WTC11 (cell line): ENCODE data around the gene COPS7A. TPM values are rescaled to one million over a fixed set of nuclear protein-coding genes. Genes with fewer than 3 reads are reported as not detected.

Experiments used
- ATAC-seq: fragments of 200-7000 bp; cut with Tn5 transposase; 2 replicates; pipeline ENCODE4 v1.10.0; 2021; ENCODE audit warnings: mild to moderate bottlenecking, moderate library complexity
- CTCF ChIA-PET: fragments of 300-600 bp; sonication (Branson Sonifier 250); formaldehyde crosslinking; loops from one replicate; lab custom pipeline; 2021; ENCODE audit warnings: antibody characterized with exemption; lab: Charles Lee
- POLR2A ChIA-PET: fragments of 350-600 bp; sonication (Branson Sonifier 250); formaldehyde crosslinking; loops from one replicate; lab custom pipeline; 2021; ENCODE audit warnings: antibody characterized with exemption; lab: Charles Lee
- DNase-seq: peaks from one replicate; pipeline ENCODE4 v3.0.0; 2021; ENCODE audit warnings: low spot score
- H3K27ac Mint-ChIP-seq: 2 replicates; pipeline ENCODE4 v1.8.0; 2021; ENCODE audit warnings: mixed read lengths
- H3K27me3 Mint-ChIP-seq: 2 replicates; pipeline ENCODE4 v1.8.0; 2021; ENCODE audit warnings: low read depth, mild to moderate bottlenecking, moderate library complexity, mixed read lengths
- H3K36me3 Mint-ChIP-seq: 2 replicates; pipeline ENCODE4 v1.8.0; 2021; ENCODE audit warnings: mixed read lengths
- H3K4me1 Mint-ChIP-seq: 2 replicates; pipeline ENCODE4 v1.8.0; 2022; ENCODE audit warnings: mixed read lengths
- H3K4me3 Mint-ChIP-seq: 2 replicates; pipeline ENCODE4 v1.8.0; 2021; ENCODE audit warnings: mild to moderate bottlenecking, moderate library complexity, mixed read lengths
- H3K9me3 Mint-ChIP-seq: 2 replicates; pipeline ENCODE4 v1.8.0; 2021; ENCODE audit warnings: mixed read lengths
- CREM ChIP-seq: sonication (generic); formaldehyde crosslinking; IDR thresholded peaks from 2 replicates; pipeline ENCODE4 v1.8.1; 2022; ENCODE audit warnings: mild to moderate bottlenecking, missing genetic modification reagents, moderate library complexity
- FOXP1 ChIP-seq: sonication (generic); formaldehyde crosslinking; IDR thresholded peaks from 2 replicates; pipeline ENCODE4 v1.8.0; 2022; ENCODE audit warnings: missing genetic modification reagents, mild to moderate bottlenecking, moderate library complexity, borderline replicate concordance
- HMGA2 ChIP-seq: fragments of 250-450 bp; sonication (Bioruptor Pico); IDR thresholded peaks from 2 replicates; pipeline ENCODE4 v1.4.0; 2021; ENCODE audit warnings: mild to moderate bottlenecking, moderate library complexity
- MYBL2 ChIP-seq: sonication (generic); formaldehyde crosslinking; IDR thresholded peaks from 2 replicates; pipeline ENCODE4 v1.8.1; 2023; ENCODE audit warnings: mild to moderate bottlenecking, moderate library complexity, missing genetic modification reagents
- SMAD3 ChIP-seq: sonication (generic); formaldehyde crosslinking; IDR thresholded peaks from 2 replicates; pipeline ENCODE4 v1.8.0; 2022; ENCODE audit warnings: missing genetic modification reagents, mild to moderate bottlenecking, borderline replicate concordance
- ZNF317 ChIP-seq: sonication (generic); formaldehyde crosslinking; IDR thresholded peaks from 2 replicates; pipeline ENCODE4 v1.8.1; 2023; ENCODE audit warnings: low read depth, mild to moderate bottlenecking, moderate library complexity, missing genetic modification reagents, borderline replicate concordance
- ZNF416 ChIP-seq: fragments of 250-450 bp; sonication (Bioruptor Pico); IDR thresholded peaks from 2 replicates; pipeline ENCODE4 v1.9.0; 2021; ENCODE audit warnings: mild to moderate bottlenecking, inconsistent platforms
- total RNA-seq: library from RNA; stranded (reverse); gene quantifications from 3 replicates; pipeline ENCODE4 v1.2.3, GENCODE V29; 2021
- TF ChIP-seq, protein P1 (sequence below): fragments of 250-450 bp; sonication (Bioruptor Pico); IDR thresholded peaks from 2 replicates; pipeline ENCODE4 v1.9.0; 2021; ENCODE audit warnings: mild to moderate bottlenecking
- TF ChIP-seq, protein P2 (sequence below): sonication (generic); formaldehyde crosslinking; IDR thresholded peaks from 2 replicates; pipeline ENCODE4 v1.8.0; 2022; ENCODE audit warnings: missing genetic modification reagents
- TF ChIP-seq, protein P3 (sequence below): sonication (generic); formaldehyde crosslinking; IDR thresholded peaks from 2 replicates; pipeline ENCODE4 v1.8.0; 2023; ENCODE audit warnings: missing genetic modification reagents, mild to moderate bottlenecking, borderline replicate concordance
- TF ChIP-seq, protein P4 (sequence below): sonication (generic); formaldehyde crosslinking; IDR thresholded peaks from 2 replicates; pipeline ENCODE4 v1.8.1; 2023; ENCODE audit warnings: mild to moderate bottlenecking, moderate library complexity, missing genetic modification reagents
- TF ChIP-seq, protein P5 (sequence below): fragments of 250-450 bp; sonication (Bioruptor Pico); IDR thresholded peaks from 2 replicates; pipeline ENCODE4 v1.9.0; 2021; ENCODE audit warnings: moderate library complexity, mild to moderate bottlenecking, inconsistent platforms, borderline replicate concordance
- TF ChIP-seq, protein P6 (sequence below): sonication (generic); formaldehyde crosslinking; IDR thresholded peaks from 2 replicates; pipeline ENCODE4 v1.8.1; 2022; ENCODE audit warnings: low read depth, mild to moderate bottlenecking, moderate library complexity, missing genetic modification reagents, borderline replicate concordance
- TF ChIP-seq, protein P7 (sequence below): sonication (generic); formaldehyde crosslinking; IDR thresholded peaks from 2 replicates; pipeline ENCODE4 v1.8.1; 2023; ENCODE audit warnings: mild to moderate bottlenecking, missing genetic modification reagents
- TF ChIP-seq, protein P8 (sequence below): fragments of 200-600 bp; IDR thresholded peaks from 2 replicates; pipeline ENCODE4 v1.8.0; 2022; ENCODE audit warnings: antibody characterized with exemption
- TF ChIP-seq, protein P9 (sequence below): sonication (generic); formaldehyde crosslinking; IDR thresholded peaks from 2 replicates; pipeline ENCODE4 v1.8.1; 2023; ENCODE audit warnings: mild to moderate bottlenecking, missing genetic modification reagents

COPS7A gene
- total RNA-seq, 1 experiment from 2014 or later: 41.4 TPM

DNA sequence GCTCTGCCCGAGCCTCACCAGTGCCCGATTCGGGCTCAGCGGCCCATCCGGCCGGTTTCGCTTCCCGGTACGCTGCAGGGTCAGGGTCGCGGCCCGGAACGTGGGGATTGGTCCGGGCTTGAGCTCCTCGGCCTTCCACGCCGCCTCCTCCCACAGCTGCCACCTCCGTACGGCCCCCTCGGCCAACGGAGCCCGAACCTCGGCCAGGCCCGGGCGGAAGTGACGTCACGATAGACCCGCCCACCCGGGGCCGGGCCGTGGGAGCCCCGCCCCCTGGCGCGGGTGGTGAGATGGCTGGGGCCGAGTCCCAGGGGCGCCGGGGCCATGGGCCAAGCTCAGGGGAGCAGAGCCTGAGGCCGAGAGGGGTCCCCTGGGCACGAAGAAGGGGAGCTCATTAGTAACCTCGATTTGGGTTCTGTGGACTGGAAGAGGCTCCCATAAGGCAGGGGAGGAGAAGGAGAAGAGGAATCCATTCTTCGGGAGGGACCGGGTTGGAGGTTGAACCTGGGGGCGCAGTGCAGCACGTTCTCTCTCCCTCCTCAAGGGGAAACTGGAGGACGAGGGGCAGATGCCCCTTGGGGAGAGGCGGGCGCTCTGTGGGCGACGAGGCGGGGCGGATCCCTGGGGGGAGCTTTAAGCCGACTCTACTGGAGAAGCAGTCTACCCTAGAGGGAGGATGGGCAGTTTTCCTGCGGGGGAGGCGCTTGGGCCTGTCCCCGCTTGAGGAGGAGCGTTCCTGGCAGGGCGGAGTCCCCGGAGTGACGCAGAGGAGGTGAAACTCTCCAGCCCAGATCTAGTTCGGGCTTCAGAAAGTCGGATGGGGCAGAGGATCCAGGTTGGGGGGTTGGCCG is 29.3 kb downstream of the COPS7A start, which contains the start of gene MLF2:
Gene MLF2 (minus strand): TSS at position 221 of the 851 bp plus-strand sequence. CDS start 807 bp downstream, outside the sequence.
- peak; percentile 99 for DNase-seq
- Mint-ChIP-seq H3K36me3 (peaks cover 36% of the 10 kb centered on the region), H3K27ac (peak within 1 kb of the TSS; percentile 99), H3K9me3 (no peaks in the 10 kb centered on the region), H3K27me3 (no peaks in the 10 kb centered on the region), H3K4me1 (peaks cover 25% of the 10 kb centered on the region), H3K4me3 (peak within 1 kb of the TSS; percentile 92)
- ATAC-seq: peak; percentile 95
- ChIA-PET POLR2A (interaction anchor here (0.5 to 5.1 kb wide), 24 partner anchors 10 to 191 kb away, joined by 3 to 84 read pairs (median 4); partner anchors contain the start of genes C12orf57, CDCA3, COPS7A and GPR162), CTCF (interaction anchor here (0.6 to 7.7 kb wide), 35 partner anchors 9 to 265 kb away, joined by 3 to 234 read pairs (median 6); partner anchors contain the start of genes CDCA3, COPS7A, GNB3 and GPR162)
- peak; percentile 14; the same call in 1 of the 2 replicates for TF ChIP-seq HMGA2
- TF ChIP-seq, protein P1, sequence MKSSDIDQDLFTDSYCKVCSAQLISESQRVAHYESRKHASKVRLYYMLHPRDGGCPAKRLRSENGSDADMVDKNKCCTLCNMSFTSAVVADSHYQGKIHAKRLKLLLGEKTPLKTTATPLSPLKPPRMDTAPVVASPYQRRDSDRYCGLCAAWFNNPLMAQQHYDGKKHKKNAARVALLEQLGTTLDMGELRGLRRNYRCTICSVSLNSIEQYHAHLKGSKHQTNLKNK (CRISPR knock-in tag): no peak
- TF ChIP-seq, protein P2, sequence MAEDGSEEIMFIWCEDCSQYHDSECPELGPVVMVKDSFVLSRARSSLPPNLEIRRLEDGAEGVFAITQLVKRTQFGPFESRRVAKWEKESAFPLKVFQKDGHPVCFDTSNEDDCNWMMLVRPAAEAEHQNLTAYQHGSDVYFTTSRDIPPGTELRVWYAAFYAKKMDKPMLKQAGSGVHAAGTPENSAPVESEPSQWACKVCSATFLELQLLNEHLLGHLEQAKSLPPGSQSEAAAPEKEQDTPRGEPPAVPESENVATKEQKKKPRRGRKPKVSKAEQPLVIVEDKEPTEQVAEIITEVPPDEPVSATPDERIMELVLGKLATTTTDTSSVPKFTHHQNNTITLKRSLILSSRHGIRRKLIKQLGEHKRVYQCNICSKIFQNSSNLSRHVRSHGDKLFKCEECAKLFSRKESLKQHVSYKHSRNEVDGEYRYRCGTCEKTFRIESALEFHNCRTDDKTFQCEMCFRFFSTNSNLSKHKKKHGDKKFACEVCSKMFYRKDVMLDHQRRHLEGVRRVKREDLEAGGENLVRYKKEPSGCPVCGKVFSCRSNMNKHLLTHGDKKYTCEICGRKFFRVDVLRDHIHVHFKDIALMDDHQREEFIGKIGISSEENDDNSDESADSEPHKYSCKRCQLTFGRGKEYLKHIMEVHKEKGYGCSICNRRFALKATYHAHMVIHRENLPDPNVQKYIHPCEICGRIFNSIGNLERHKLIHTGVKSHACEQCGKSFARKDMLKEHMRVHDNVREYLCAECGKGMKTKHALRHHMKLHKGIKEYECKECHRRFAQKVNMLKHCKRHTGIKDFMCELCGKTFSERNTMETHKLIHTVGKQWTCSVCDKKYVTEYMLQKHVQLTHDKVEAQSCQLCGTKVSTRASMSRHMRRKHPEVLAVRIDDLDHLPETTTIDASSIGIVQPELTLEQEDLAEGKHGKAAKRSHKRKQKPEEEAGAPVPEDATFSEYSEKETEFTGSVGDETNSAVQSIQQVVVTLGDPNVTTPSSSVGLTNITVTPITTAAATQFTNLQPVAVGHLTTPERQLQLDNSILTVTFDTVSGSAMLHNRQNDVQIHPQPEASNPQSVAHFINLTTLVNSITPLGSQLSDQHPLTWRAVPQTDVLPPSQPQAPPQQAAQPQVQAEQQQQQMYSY (CRISPR knock-in tag): no peak; the same call in 1 of the 2 replicates
- peak; percentile 73 for TF ChIP-seq MYBL2 (CRISPR knock-in tag)
- TF ChIP-seq, protein P3, sequence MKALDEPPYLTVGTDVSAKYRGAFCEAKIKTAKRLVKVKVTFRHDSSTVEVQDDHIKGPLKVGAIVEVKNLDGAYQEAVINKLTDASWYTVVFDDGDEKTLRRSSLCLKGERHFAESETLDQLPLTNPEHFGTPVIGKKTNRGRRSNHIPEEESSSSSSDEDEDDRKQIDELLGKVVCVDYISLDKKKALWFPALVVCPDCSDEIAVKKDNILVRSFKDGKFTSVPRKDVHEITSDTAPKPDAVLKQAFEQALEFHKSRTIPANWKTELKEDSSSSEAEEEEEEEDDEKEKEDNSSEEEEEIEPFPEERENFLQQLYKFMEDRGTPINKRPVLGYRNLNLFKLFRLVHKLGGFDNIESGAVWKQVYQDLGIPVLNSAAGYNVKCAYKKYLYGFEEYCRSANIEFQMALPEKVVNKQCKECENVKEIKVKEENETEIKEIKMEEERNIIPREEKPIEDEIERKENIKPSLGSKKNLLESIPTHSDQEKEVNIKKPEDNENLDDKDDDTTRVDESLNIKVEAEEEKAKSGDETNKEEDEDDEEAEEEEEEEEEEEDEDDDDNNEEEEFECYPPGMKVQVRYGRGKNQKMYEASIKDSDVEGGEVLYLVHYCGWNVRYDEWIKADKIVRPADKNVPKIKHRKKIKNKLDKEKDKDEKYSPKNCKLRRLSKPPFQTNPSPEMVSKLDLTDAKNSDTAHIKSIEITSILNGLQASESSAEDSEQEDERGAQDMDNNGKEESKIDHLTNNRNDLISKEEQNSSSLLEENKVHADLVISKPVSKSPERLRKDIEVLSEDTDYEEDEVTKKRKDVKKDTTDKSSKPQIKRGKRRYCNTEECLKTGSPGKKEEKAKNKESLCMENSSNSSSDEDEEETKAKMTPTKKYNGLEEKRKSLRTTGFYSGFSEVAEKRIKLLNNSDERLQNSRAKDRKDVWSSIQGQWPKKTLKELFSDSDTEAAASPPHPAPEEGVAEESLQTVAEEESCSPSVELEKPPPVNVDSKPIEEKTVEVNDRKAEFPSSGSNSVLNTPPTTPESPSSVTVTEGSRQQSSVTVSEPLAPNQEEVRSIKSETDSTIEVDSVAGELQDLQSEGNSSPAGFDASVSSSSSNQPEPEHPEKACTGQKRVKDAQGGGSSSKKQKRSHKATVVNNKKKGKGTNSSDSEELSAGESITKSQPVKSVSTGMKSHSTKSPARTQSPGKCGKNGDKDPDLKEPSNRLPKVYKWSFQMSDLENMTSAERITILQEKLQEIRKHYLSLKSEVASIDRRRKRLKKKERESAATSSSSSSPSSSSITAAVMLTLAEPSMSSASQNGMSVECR (CRISPR knock-in tag): peak; percentile 59; the same call in 1 of the 2 replicates
- 0 out of 2 replicates have a peak, but pooled peaks have one; percentile 16 for TF ChIP-seq ZNF317
- TF ChIP-seq, protein P4, sequence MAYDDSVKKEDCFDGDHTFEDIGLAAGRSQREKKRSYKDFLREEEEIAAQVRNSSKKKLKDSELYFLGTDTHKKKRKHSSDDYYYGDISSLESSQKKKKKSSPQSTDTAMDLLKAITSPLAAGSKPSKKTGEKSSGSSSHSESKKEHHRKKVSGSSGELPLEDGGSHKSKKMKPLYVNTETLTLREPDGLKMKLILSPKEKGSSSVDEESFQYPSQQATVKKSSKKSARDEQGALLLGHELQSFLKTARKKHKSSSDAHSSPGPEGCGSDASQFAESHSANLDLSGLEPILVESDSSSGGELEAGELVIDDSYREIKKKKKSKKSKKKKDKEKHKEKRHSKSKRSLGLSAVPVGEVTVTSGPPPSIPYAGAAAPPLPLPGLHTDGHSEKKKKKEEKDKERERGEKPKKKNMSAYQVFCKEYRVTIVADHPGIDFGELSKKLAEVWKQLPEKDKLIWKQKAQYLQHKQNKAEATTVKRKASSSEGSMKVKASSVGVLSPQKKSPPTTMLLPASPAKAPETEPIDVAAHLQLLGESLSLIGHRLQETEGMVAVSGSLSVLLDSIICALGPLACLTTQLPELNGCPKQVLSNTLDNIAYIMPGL (CRISPR knock-in tag): peak; percentile 88
- TF ChIP-seq, protein P5, sequence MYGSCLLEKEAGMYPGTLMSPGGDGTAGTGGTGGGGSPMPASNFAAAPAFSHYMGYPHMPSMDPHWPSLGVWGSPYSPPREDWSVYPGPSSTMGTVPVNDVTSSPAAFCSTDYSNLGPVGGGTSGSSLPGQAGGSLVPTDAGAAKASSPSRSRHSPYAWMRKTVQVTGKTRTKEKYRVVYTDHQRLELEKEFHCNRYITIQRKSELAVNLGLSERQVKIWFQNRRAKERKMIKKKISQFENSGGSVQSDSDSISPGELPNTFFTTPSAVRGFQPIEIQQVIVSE (CRISPR knock-in tag): no peak
- 0 out of 2 replicates have a peak, but pooled peaks have one; percentile 53 for TF ChIP-seq FOXP1 (CRISPR knock-in tag)
- TF ChIP-seq CREM (CRISPR knock-in tag): peak; percentile 95
- peak; percentile 50; the same call in 1 of the 2 replicates for TF ChIP-seq ZNF416
- TF ChIP-seq, protein P6, sequence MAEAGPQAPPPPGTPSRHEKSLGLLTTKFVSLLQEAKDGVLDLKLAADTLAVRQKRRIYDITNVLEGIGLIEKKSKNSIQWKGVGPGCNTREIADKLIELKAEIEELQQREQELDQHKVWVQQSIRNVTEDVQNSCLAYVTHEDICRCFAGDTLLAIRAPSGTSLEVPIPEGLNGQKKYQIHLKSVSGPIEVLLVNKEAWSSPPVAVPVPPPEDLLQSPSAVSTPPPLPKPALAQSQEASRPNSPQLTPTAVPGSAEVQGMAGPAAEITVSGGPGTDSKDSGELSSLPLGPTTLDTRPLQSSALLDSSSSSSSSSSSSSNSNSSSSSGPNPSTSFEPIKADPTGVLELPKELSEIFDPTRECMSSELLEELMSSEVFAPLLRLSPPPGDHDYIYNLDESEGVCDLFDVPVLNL (CRISPR knock-in tag): no peak
- TF ChIP-seq, protein P7, sequence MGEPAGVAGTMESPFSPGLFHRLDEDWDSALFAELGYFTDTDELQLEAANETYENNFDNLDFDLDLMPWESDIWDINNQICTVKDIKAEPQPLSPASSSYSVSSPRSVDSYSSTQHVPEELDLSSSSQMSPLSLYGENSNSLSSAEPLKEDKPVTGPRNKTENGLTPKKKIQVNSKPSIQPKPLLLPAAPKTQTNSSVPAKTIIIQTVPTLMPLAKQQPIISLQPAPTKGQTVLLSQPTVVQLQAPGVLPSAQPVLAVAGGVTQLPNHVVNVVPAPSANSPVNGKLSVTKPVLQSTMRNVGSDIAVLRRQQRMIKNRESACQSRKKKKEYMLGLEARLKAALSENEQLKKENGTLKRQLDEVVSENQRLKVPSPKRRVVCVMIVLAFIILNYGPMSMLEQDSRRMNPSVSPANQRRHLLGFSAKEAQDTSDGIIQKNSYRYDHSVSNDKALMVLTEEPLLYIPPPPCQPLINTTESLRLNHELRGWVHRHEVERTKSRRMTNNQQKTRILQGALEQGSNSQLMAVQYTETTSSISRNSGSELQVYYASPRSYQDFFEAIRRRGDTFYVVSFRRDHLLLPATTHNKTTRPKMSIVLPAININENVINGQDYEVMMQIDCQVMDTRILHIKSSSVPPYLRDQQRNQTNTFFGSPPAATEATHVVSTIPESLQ (CRISPR knock-in tag): no peak
- TF ChIP-seq, protein P8, sequence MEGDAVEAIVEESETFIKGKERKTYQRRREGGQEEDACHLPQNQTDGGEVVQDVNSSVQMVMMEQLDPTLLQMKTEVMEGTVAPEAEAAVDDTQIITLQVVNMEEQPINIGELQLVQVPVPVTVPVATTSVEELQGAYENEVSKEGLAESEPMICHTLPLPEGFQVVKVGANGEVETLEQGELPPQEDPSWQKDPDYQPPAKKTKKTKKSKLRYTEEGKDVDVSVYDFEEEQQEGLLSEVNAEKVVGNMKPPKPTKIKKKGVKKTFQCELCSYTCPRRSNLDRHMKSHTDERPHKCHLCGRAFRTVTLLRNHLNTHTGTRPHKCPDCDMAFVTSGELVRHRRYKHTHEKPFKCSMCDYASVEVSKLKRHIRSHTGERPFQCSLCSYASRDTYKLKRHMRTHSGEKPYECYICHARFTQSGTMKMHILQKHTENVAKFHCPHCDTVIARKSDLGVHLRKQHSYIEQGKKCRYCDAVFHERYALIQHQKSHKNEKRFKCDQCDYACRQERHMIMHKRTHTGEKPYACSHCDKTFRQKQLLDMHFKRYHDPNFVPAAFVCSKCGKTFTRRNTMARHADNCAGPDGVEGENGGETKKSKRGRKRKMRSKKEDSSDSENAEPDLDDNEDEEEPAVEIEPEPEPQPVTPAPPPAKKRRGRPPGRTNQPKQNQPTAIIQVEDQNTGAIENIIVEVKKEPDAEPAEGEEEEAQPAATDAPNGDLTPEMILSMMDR: peak; percentile 89; the same call in 1 of the 2 replicates
- TF ChIP-seq, protein P9, sequence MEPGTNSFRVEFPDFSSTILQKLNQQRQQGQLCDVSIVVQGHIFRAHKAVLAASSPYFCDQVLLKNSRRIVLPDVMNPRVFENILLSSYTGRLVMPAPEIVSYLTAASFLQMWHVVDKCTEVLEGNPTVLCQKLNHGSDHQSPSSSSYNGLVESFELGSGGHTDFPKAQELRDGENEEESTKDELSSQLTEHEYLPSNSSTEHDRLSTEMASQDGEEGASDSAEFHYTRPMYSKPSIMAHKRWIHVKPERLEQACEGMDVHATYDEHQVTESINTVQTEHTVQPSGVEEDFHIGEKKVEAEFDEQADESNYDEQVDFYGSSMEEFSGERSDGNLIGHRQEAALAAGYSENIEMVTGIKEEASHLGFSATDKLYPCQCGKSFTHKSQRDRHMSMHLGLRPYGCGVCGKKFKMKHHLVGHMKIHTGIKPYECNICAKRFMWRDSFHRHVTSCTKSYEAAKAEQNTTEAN (CRISPR knock-in tag): peak; percentile 52; the same call in 1 of the 2 replicates
- TF ChIP-seq SMAD3 (CRISPR knock-in tag): 0 out of 2 replicates have a peak, but pooled peaks have one; percentile 6
